Fibroblast of mammary gland (primary cell): ENCODE results near the gene MAPK1IP1L.
A peak's percentile ranks its signal among the peaks of the same experiment; 100 is the strongest.

Experiments
- DNase-seq: peaks from one replicate; pipeline ENCODE4 v3.0.0-alpha.2; 2010; ENCODE audit warnings: low read depth
- H3K4me3 ChIP-seq: 2 replicates; pipeline ENCODE4 v1.5.1; 2011; ENCODE audit warnings: low read depth, mild to moderate bottlenecking, low read length, moderate library complexity; ENCODE audit not compliant: control insufficient read depth
- CTCF ChIP-seq: conservative IDR thresholded peaks from 2 replicates; pipeline ENCODE4 v1.5.1; 2011; ENCODE audit warnings: low read depth, low read length, inconsistent platforms; ENCODE audit not compliant: control insufficient read depth, insufficient read depth

The MAPK1IP1L gene

DNA sequence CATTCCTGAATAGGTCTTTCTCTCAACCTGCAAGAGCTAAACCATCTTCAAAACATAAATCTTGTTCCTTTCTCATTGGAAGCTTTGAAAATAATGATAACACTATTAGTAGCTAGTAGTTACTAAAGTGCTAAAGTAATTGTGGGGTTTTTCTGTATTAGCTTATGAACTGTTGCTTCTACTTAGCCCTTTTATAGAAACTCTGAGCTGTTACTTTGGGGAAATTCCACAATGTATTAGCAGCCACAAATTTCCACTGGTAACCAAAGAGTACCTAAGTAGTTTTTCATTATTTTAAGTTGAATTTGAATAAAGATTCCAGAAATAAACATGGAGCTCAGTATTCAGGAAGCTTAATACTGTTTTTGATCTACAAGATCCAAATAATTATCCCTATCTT lies 6.4 kb upstream of the MAPK1IP1L start:
- no peak for DNase-seq

GRCh38 chr14:55047301-55048053 lies 4.0 kb upstream of the MAPK1IP1L start:
- no peak for DNase-seq
- H3K4me3 ChIP-seq, result no peak overlapping the region
- TF ChIP-seq CTCF, result no peak

More for the DNA sequence above, 6.4 kb upstream of the MAPK1IP1L start:
- no peak overlapping the region for H3K4me3 ChIP-seq
- no peak for TF ChIP-seq CTCF

- no peak for DNase-seq
- H3K4me3 ChIP-seq, result no peak overlapping the region
- no peak for TF ChIP-seq CTCF
These were observed 2.5 kb upstream of the MAPK1IP1L start for GRCh38 chr14:55048900-55049436.

DNA sequence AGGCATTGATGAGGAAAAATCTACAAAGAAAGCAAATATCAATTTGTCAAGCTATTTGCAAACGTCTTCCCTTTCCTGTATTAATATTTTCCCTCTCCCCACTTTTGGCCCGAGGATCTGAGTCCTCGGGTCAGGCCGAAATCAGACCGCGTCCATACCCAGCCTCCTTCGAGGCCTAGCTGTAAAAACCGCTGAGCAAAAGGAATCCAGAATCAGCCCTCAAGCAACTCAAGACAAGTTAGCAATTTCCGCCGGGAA lies 353 bp upstream of the MAPK1IP1L start:
- H3K4me3 ChIP-seq, result peak overlapping the region; percentile 55
- DNase-seq, result no peak
- no peak for TF ChIP-seq CTCF

GRCh38 chr14:55052269-55052930 lies 953 bp downstream of the MAPK1IP1L start:
- peak; percentile 20 for DNase-seq
- no peak for TF ChIP-seq CTCF

GRCh38 chr14:55053018-55053417 lies 1.6 kb downstream of the MAPK1IP1L start:
- H3K4me3 ChIP-seq, result peak overlapping the region; percentile 99
- no peak for DNase-seq
- no peak for TF ChIP-seq CTCF

More at GRCh38 chr14:55052269-55052930, 953 bp downstream of the MAPK1IP1L start:
- peak overlapping the region; percentile 99 for H3K4me3 ChIP-seq
